Right ventricle myocardium inferior (tissue), 1 donor: ENCODE data around the gene CAP2. TPM values are rescaled to one million over a fixed set of nuclear protein-coding genes. Genes with fewer than 3 reads are reported as not detected.

Experiments used
- ATAC-seq: fragments of 200-7000 bp; cut with Tn5 transposase; one replicate; pipeline ENCODE4 v1.9.1; 2020; ENCODE audit warnings: mild to moderate bottlenecking, moderate library complexity
- DNase-seq: peaks from one replicate; pipeline ENCODE4 v3.0.0; 2021; ENCODE audit errors: missing footprints
- intact Hi-C: fragments of 100-400 bp; cut with DNase I; formaldehyde crosslinking; loops from one replicate; pipeline ENCODE4 v1.11.0; 2022
- total RNA-seq: library from RNA; stranded (reverse); fragmentation: NEBNext Ultra II Directional; extraction: Animal tissue kit (Norgen Biotek cat#: 25700); gene quantifications from one replicate; pipeline ENCODE4 v1.2.1, GENCODE V29; 2021
- donor health status: DM: no; HTN: yes; CAD: no; lungs with severe emphysema.

CAP2 gene
- total RNA-seq, 1 donor from 2014 or later, result 137 TPM

DNA sequence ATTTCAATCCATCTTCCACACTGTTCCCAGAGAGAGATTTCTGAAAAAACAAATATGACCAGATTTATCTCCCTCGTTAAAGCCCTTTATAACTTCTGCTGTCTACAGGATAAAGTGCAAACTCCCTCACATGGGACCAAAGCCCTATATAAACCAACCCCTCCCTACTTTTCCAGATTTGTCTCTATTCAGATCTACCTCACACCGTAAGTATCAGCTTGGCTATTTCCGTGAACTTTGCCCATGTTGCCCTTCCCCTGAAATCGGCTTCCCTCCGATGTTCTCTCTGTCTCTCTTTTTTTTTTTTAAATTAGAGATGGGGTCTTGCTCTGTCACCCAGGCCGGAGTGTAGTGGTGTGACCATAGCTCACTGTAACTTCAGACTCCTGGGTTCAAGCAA is 194.6 kb downstream of the CAP2 start:
- intact Hi-C loops, result no loop called here
- ATAC-seq, result no peak
- no peak for DNase-seq

DNA sequence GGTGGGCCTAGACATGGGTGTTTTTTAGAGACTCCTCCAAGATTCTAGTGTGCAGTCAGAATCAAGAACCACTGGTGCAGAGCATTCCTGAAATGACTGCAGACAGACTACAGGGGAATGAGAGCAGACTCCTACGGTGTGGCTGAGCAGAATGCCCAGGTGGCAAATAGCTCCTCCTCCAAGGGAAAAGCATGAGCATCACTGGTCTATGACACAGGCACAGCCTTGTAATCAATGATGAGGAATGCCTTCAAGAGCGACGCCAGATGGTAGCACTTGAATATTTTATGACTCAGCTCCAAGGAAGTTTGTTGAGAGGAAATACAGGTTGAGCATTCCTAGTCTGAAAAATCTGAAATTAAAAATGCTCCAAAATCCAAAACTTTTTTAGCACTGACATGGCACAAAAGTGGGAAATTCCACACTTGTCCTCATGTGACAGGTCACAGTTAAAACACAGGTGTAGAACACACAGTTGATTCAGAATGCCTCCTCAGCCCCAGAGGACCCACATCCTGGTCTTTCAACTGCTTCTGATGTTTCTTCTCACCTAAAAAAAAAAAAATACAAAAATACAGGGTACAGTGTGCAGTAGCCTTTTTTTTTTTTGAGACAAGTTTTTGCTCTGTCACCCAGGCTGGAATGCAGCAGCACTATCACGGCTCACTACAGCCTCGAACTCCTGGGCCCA is 196.2 kb downstream of the CAP2 start:
- ATAC-seq (no peak), DNase-seq (no peak)
- intact Hi-C loops, result no loop called here

- intact Hi-C loops, result no loop called here
- DNase-seq, result no peak
- ATAC-seq, result no peak
Observed at GRCh38 chr6:17591287-17591686, 197.9 kb downstream of the CAP2 start.

- DNase-seq, result no peak
- no peak for ATAC-seq
- intact Hi-C loops, result no loop called here
Observed at GRCh38 chr6:17593246-17593645, 199.9 kb downstream of the CAP2 start.

DNA sequence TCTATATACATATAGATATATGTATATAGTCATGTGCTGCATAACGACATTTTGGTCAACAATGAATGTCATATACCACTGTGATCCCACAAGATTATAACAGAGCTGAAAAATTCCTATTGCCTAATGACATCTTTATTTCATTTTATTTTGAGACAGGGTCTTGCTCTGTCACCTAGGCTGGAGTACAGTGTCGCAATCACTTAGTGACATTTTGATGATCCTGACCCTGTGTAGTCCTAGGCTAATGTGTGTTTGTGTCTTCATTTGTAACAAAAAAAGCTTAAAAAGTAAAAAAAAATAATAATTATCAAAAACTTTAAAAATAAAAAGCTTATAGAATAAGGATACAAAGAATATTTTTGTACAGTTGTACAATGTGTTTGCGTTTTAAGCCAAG is 202.7 kb downstream of the CAP2 start:
- intact Hi-C loops, result no loop called here
- no peak for DNase-seq
- ATAC-seq, result no peak

GRCh38 chr6:17599877-17600526 is 206.6 kb downstream of the CAP2 start, which contains the start of gene FAM8A1:
TSS of gene FAM8A1 (plus strand) at chr6:17600302. CDS start at chr6:17600410, 108 bp downstream.
- peak; percentile 97 for ATAC-seq
- intact Hi-C loops, result loop anchor here (2.0 to 10.0 kb wide), 2 partner anchors 55 to 107 kb away; partner anchors contain the start of gene NUP153
- peak; percentile 97 for DNase-seq

- DNase-seq (peak; percentile 79), ATAC-seq (peak; percentile 56)
- intact Hi-C loops, result loop anchor here (2.0 to 10.0 kb wide), 2 partner anchors 54 to 106 kb away; partner anchors contain the start of gene NUP153
Observed at GRCh38 chr6:17600527-17601385, 207.4 kb downstream of the CAP2 start.

- intact Hi-C loops, result loop anchor here (2.0 to 10.0 kb wide), 2 partner anchors 53 to 105 kb away; partner anchors contain the start of gene NUP153
- no peak for DNase-seq
- ATAC-seq, result no peak
Observed at GRCh38 chr6:17601386-17601703, 207.9 kb downstream of the CAP2 start.

DNA sequence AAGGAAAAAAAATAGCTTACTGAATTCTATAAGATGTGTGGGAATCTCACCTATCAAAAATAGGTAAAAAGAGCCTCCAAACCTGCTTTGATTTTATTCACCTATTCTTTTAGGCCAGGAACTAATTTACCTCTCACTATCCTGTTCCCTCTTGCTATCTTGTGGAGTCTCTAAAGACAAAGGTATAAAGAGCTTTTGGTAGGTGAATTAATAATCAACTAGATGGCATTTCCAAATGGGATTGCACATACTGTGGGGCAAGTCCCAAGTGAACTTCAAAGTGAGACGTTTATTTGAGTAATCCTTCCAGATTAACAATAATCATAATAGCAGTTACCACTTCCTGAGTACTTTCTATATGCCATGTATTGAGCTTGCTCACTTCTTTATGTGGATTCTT is 209.5 kb downstream of the CAP2 start:
- no peak for DNase-seq
- intact Hi-C loops, result loop anchor here (10.0 kb wide), 1 partner anchor 52 kb away; no protein-coding TSS in a partner anchor
- no peak for ATAC-seq

GRCh38 chr6:17606606-17607005 is 213.2 kb downstream of the CAP2 start:
- intact Hi-C loops, result loop anchor here (10.0 kb wide), 1 partner anchor 48 kb away; no protein-coding TSS in a partner anchor
- ATAC-seq (no peak), DNase-seq (no peak)

Other genes starting within 250 kb of the CAP2 start
- gene RBM24, start 112.2 kb upstream of the CAP2 start, total RNA-seq, result 181 TPM
- gene FAM8A1, start 206.7 kb downstream of the CAP2 start, total RNA-seq, result 16.6 TPM